ENCODE data around the gene NCLN.

DNA sequence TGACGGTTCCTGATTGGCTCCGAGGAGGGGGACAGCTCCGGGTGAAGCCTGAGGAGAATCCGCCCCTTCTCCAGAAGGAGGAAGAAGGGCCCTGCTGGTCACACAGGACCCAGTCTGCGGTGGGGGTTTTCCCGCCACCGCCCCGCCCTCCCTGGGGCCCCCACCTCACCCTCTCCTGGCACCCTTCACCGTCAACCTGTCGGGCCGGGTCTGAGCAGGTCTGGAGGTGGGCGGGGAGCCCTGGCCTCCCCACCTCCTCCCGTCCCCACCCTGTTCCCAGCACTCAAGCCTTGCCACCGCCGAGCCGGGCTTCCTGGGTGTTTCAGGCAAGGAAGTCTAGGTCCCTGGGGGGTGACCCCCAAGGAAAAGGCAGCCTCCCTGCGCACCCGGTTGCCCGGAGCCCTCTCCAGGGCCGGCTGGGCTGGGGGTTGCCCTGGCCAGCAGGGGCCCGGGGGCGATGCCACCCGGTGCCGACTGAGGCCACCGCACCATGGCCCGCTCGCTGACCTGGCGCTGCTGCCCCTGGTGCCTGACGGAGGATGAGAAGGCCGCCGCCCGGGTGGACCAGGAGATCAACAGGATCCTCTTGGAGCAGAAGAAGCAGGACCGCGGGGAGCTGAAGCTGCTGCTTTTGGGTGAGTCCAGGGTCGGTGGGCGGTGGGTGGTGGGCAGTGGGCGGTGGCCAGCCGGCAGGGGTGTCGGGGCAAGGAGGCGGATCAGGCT is 49.6 kb upstream of the NCLN start, which contains the start of gene GNA15:
- TF ChIP-seq, protein P1, sequence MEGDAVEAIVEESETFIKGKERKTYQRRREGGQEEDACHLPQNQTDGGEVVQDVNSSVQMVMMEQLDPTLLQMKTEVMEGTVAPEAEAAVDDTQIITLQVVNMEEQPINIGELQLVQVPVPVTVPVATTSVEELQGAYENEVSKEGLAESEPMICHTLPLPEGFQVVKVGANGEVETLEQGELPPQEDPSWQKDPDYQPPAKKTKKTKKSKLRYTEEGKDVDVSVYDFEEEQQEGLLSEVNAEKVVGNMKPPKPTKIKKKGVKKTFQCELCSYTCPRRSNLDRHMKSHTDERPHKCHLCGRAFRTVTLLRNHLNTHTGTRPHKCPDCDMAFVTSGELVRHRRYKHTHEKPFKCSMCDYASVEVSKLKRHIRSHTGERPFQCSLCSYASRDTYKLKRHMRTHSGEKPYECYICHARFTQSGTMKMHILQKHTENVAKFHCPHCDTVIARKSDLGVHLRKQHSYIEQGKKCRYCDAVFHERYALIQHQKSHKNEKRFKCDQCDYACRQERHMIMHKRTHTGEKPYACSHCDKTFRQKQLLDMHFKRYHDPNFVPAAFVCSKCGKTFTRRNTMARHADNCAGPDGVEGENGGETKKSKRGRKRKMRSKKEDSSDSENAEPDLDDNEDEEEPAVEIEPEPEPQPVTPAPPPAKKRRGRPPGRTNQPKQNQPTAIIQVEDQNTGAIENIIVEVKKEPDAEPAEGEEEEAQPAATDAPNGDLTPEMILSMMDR (IDR thresholded peaks at IDR 0.05): no peak
- TF ChIP-seq EZH2 (IDR thresholded peaks at IDR 0.05): no peak
- no peak for TF ChIP-seq EZH2phosphoT487 (IDR thresholded peaks at IDR 0.05)

All from neural progenitor cell (in vitro differentiated cells).